Testis (tissue), 3 donors: ENCODE measurements around the gene PAK6. TPM values are rescaled to one million over a fixed set of nuclear protein-coding genes. Genes with fewer than 3 reads are reported as not detected.

Source experiments
- DNase-seq: peaks from one replicate; pipeline ENCODE4 v3.0.0-alpha.2; 2019
- H3K27ac ChIP-seq, 2 donors: fragments of 200-600 bp; sonication (generic); one replicate each; pipeline ENCODE4 v1.5.1; 2019
- H3K27me3 ChIP-seq: fragments of 200-600 bp; sonication (generic); one replicate; pipeline ENCODE4 v1.5.1; 2019
- H3K36me3 ChIP-seq: fragments of 200-600 bp; sonication (generic); one replicate; pipeline ENCODE4 v1.5.1; 2017; ENCODE audit warnings: low read depth; ENCODE audit errors: missing control alignments
- H3K4me1 ChIP-seq: fragments of 200-600 bp; sonication (generic); one replicate; pipeline ENCODE4 v1.5.1; 2019
- H3K4me3 ChIP-seq, 2 donors: fragments of 200-600 bp; sonication (generic); one replicate each; pipeline ENCODE4 v1.5.1; 2017 to 2019
- H3K9me3 ChIP-seq: fragments of 200-600 bp; sonication (generic); one replicate; pipeline ENCODE4 v1.5.1; 2017
- CTCF ChIP-seq, 3 experiments: fragments of 450-650 bp in 2 of 3; fragments of 200-600 bp in 1 of 3; sonication (generic) in 1 of 3; IDR thresholded peaks; one replicate each; pipeline ENCODE4 v1.5.1; 2016 to 2019; ENCODE audit warnings: antibody characterized with exemption in 3 of 3, mild to moderate bottlenecking in 2 of 3, moderate library complexity in 1 of 3
- POLR2A ChIP-seq: fragments of 450-650 bp; IDR thresholded peaks from one replicate; pipeline ENCODE4 v1.6.1; 2017; ENCODE audit warnings: antibody characterized with exemption, mild to moderate bottlenecking, moderate library complexity
- WGBS, 2 donors: methylation state at CpG; one replicate each; pipeline ENCODE4 v1.1.5; 2018; 5-methylcytosine and 5-hydroxymethylcytosine counted together
- intact Hi-C: fragments of 100-400 bp; cut with DNase I; formaldehyde crosslinking; loops from one replicate; pipeline ENCODE4 v1.15.1; 2023; ENCODE audit warnings: low total_unique reads
- polyA plus RNA-seq: library from polyadenylated mRNA; stranded (reverse); fragments of 350-450 nt; fragmentation: Illumina TruSeq; extraction: RNeasy Lipid Tissue Mini Kit (QIAGEN cat#74804); gene quantifications from one replicate; pipeline ENCODE4 v1.2.3, GENCODE V29; 2014; ENCODE audit warnings: low read depth, low replicate concordance; ENCODE audit not compliant: insufficient read depth
- total RNA-seq, 2 donors: library from RNA; depleted of rRNA; stranded (reverse); fragments of >200 nt; gene quantifications; one replicate each; pipeline ENCODE4 v1.2.3, GENCODE V29; 2016

PAK6 gene
- total and polyA plus RNA-seq, 3 donors from 2014 or later: 47.4 to 245 (median 140) TPM

DNA sequence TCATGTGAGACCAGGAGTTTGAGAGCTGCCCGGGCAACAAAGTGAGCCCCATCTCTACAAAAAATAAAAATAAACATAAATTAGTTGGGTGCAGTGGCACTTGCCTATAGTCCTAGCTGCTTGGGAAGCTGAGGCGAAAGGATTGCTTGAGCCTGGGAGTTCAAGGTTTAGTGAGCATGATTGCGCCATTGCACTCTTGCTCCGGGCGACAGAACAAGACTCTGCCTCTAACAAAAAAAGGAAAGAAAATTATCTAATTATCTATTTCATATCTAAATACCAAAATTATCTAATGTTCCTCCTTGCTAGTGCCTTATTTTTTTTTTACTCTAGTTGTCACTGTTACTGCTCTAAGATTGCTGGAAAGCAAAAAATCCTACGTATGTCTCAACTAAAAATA, 16.7 kb upstream of the PAK6 start:
- TF ChIP-seq CTCF (IDR thresholded peaks at IDR 0.05) (no peak), POLR2A (no peak)
- intact Hi-C loops: no loop called here
- no peak for DNase-seq
- Histone ChIP-seq H3K36me3 (no peaks in the 10 kb centered on the region), H3K4me3 (no peak overlapping the region), H3K27me3 (no peaks in the 10 kb centered on the region), H3K9me3 (no peaks in the 10 kb centered on the region), H3K27ac (no peak overlapping the region), H3K4me1 (peaks cover 9% of the 10 kb centered on the region)
- 74 to 87% methylated on average over 6 of the region's 6 CpGs for WGBS, 2 donors

- DNase-seq: no peak
- H3K36me3 ChIP-seq: no peaks in the 10 kb centered on the region
- no peaks in the 10 kb centered on the region for H3K27me3 ChIP-seq
- H3K27ac ChIP-seq: no peak overlapping the region
- intact Hi-C loops: no loop called here
- H3K9me3 ChIP-seq: no peaks in the 10 kb centered on the region
- no peaks in the 10 kb centered on the region for H3K4me1 ChIP-seq
- H3K4me3 ChIP-seq: no peak overlapping the region
- no peak for TF ChIP-seq CTCF (IDR thresholded peaks at IDR 0.05)
- no peak for TF ChIP-seq POLR2A
Measured at GRCh38 chr15:40226736-40227135, 12.1 kb upstream of the PAK6 start.

DNA sequence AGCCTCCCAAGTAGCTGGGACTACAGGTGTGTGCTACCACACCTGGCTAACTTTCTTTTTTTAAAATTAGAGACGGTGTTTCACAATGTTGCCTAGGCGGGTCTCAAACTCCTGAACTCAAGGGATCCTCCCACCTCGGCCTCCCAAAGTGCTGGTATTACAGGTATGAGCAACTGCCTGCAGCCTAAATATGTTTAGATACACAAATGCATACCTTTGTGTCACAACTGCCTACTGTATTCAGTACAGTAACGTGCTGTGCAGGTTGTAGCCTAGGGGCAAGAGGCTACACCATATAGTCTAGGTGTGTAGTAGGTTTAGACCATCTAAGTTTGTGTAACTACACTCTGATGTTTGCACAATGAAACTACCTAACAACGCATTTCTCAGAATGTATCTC, 9.5 kb upstream of the PAK6 start:
- intact Hi-C loops: no loop called here
- Histone ChIP-seq H3K9me3 (no peaks in the 10 kb centered on the region), H3K27me3 (no peaks in the 10 kb centered on the region), H3K4me1 (peaks cover 4% of the 10 kb centered on the region), H3K36me3 (no peaks in the 10 kb centered on the region), H3K4me3 (no peak overlapping the region), H3K27ac (no peak overlapping the region)
- 93 to 98% methylated on average over 5 of the region's 5 CpGs for WGBS, 2 donors
- no peak for DNase-seq
- TF ChIP-seq CTCF (IDR thresholded peaks at IDR 0.05): no peak
- no peak for TF ChIP-seq POLR2A

DNA sequence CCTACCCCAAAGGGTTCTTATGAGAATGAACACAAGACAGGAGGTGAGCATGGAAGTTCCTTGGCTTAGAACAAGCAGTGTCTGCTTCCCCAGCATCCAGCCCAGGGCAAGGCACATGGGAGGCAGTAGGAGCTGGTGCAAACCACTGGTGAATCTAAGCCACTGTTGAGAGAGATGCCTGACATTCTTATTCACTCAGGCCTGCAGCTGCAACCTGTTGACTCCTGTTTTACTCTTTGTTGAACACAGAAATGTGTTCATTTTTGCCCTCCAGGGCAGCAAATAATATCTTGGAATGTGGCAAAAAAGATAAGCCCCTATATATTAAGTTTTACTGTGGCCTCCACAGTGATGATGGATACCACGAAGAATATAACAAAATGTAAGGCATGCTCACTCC, 8.9 kb upstream of the PAK6 start:
- 83 to 90% methylated on average over 1 of the region's 1 CpG for WGBS, 2 donors
- H3K9me3 ChIP-seq: no peaks in the 10 kb centered on the region
- H3K4me3 ChIP-seq: no peak overlapping the region
- intact Hi-C loops: no loop called here
- no peak for DNase-seq
- no peaks in the 10 kb centered on the region for H3K27me3 ChIP-seq
- H3K27ac ChIP-seq: no peak overlapping the region
- peaks cover 4% of the 10 kb centered on the region for H3K4me1 ChIP-seq
- no peak for TF ChIP-seq CTCF (IDR thresholded peaks at IDR 0.05)
- TF ChIP-seq POLR2A: no peak
- H3K36me3 ChIP-seq: no peaks in the 10 kb centered on the region

GRCh38 chr15:40232625-40233070, 6.2 kb upstream of the PAK6 start:
- WGBS, 2 donors: 39 to 68% methylated on average over 7 of the region's 7 CpGs
- no peak for DNase-seq
- no peak overlapping the region for H3K27ac ChIP-seq
- no peaks in the 10 kb centered on the region for H3K27me3 ChIP-seq
- no peaks in the 10 kb centered on the region for H3K36me3 ChIP-seq
- peaks cover 10% of the 10 kb centered on the region for H3K4me1 ChIP-seq
- no peaks in the 10 kb centered on the region for H3K9me3 ChIP-seq
- TF ChIP-seq CTCF (IDR thresholded peaks at IDR 0.05) (no peak), POLR2A (no peak)
- intact Hi-C loops: no loop called here
- no peak overlapping the region for H3K4me3 ChIP-seq
